ENCODE measurements around the gene NBAS.

NBAS gene

DNA sequence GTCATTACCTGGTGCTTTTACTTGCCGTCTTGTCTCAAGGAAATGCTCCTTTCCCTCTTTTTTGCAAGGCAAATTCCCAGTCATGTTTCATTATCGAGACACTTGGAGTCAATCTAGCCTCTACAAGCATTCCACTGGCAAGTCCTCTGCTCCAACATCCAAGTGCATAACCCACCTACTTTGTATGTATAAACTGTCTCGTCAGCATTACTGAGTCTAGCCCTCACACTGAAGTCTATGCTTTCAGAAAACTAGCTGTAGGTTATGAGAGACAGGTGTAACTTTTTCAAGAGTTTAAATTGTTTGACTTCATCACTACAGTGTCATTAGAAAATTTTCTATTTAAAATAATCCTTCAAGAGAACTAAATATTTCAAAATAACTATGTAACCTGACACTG is 319.2 kb downstream of the NBAS start:
- no peaks in the 10 kb centered on the region for H3K36me3 ChIP-seq (ENCODE audit: insufficient read depth, low read length)
- H3K9ac ChIP-seq (ENCODE audit: insufficient read length) = no peak overlapping the region
- TF ChIP-seq POLR2AphosphoS5 (IDR thresholded peaks at IDR 0.05; ENCODE audit: borderline replicate concordance, low read depth, low read length) (no peak), EZH2 (IDR thresholded peaks at IDR 0.05) (no peak), FOXP2 (optimal IDR thresholded peaks at IDR 0.05; ENCODE audit: control extremely low read depth, extremely low read length, insufficient read depth) (no peak)
- no peak for DNase-seq (ENCODE audit: low read depth, low spot score)
- no peak overlapping the region for H3K4me3 ChIP-seq
- H3K9me3 ChIP-seq (ENCODE audit: low read depth, low read length) = no peaks in the 10 kb centered on the region
- no peak overlapping the region for H3K27ac ChIP-seq

GRCh38 chr2:15241201-15241600 is 319.9 kb downstream of the NBAS start:
- Histone ChIP-seq H3K27ac (no peak overlapping the region), H3K9me3 (ENCODE audit: low read depth, low read length) (no peaks in the 10 kb centered on the region), H3K36me3 (ENCODE audit: insufficient read depth, low read length) (no peaks in the 10 kb centered on the region; the same call in 1 of the 2 replicates), H3K9ac (ENCODE audit: insufficient read length) (no peak overlapping the region), H3K4me3 (no peak overlapping the region)
- no peak for TF ChIP-seq EZH2 (IDR thresholded peaks at IDR 0.05)
- TF ChIP-seq POLR2AphosphoS5 (IDR thresholded peaks at IDR 0.05; ENCODE audit: borderline replicate concordance, low read depth, low read length) = no peak
- no peak for TF ChIP-seq FOXP2 (optimal IDR thresholded peaks at IDR 0.05; ENCODE audit: control extremely low read depth, extremely low read length, insufficient read depth)
- no peak for DNase-seq (ENCODE audit: low read depth, low spot score)

- TF ChIP-seq EZH2 (IDR thresholded peaks at IDR 0.05) = no peak
- no peak for TF ChIP-seq POLR2AphosphoS5 (IDR thresholded peaks at IDR 0.05; ENCODE audit: borderline replicate concordance, low read depth, low read length)
- TF ChIP-seq FOXP2 (optimal IDR thresholded peaks at IDR 0.05; ENCODE audit: control extremely low read depth, extremely low read length, insufficient read depth) = no peak
Observed at GRCh38 chr2:15238028-15238427, 323.1 kb downstream of the NBAS start.

DNA sequence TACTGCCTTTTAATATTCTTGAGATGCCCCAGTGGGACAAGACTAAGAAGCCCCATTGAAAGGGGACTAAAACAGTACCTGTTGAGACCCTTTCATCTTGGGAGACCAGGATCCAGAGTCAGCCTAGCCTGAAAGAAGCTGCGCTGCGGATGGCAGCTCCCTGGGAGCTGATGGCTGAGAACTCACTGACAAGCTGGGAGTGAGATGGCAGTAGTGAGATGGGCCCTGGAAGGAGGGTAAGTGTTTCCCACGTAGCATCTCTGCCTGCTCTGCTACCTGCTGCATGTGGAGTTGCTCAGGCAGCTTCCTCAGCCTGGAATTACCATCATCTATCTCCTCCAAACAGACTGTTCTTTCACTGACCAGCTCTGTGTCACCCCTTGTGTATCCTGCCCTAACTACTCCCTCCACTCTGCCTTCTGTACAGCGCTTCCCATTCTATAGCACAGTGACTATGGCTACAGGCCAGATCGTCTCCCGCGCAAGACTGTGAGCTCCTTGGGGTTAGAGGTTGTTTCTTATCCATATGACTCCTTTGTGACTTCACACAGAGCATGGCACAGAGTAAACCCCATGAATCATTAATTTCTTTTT is 330.4 kb downstream of the NBAS start:
- Histone ChIP-seq H3K36me3 (ENCODE audit: insufficient read depth, low read length) (peaks cover 3% of the 10 kb centered on the region), H3K27ac (no peak overlapping the region), H3K9ac (ENCODE audit: insufficient read length) (no peak overlapping the region), H3K4me3 (no peak overlapping the region), H3K9me3 (ENCODE audit: low read depth, low read length) (no peaks in the 10 kb centered on the region; the same call in 1 of the 2 replicates)
- TF ChIP-seq EZH2 (IDR thresholded peaks at IDR 0.05) (no peak), FOXP2 (optimal IDR thresholded peaks at IDR 0.05; ENCODE audit: control extremely low read depth, extremely low read length, insufficient read depth) (no peak), POLR2AphosphoS5 (IDR thresholded peaks at IDR 0.05; ENCODE audit: borderline replicate concordance, low read depth, low read length) (no peak)
- DNase-seq (ENCODE audit: low read depth, low spot score) = no peak

More at GRCh38 chr2:15238028-15238427, 323.1 kb downstream of the NBAS start:
- Histone ChIP-seq H3K4me3 (no peak overlapping the region), H3K27ac (no peak overlapping the region), H3K9me3 (ENCODE audit: low read depth, low read length) (no peaks in the 10 kb centered on the region), H3K9ac (ENCODE audit: insufficient read length) (no peak overlapping the region), H3K36me3 (ENCODE audit: insufficient read depth, low read length) (no peaks in the 10 kb centered on the region; the same call in 1 of the 2 replicates)
- DNase-seq (ENCODE audit: low read depth, low spot score) = no peak

- H3K27ac ChIP-seq = no peak overlapping the region
- H3K4me3 ChIP-seq = no peak overlapping the region
- no peak overlapping the region for H3K9ac ChIP-seq (ENCODE audit: insufficient read length)
- peaks cover 3% of the 10 kb centered on the region; the same call in 1 of the 2 replicates for H3K36me3 ChIP-seq (ENCODE audit: insufficient read depth, low read length)
- no peak for DNase-seq (ENCODE audit: low read depth, low spot score)
- TF ChIP-seq EZH2 (IDR thresholded peaks at IDR 0.05) (no peak), FOXP2 (optimal IDR thresholded peaks at IDR 0.05; ENCODE audit: control extremely low read depth, extremely low read length, insufficient read depth) (no peak), POLR2AphosphoS5 (IDR thresholded peaks at IDR 0.05; ENCODE audit: borderline replicate concordance, low read depth, low read length) (no peak)
- H3K9me3 ChIP-seq (ENCODE audit: low read depth, low read length) = no peaks in the 10 kb centered on the region; the same call in 1 of the 2 replicates
Observed at GRCh38 chr2:15226661-15227060, 334.5 kb downstream of the NBAS start.

GRCh38 chr2:15225131-15225530 is 336.0 kb downstream of the NBAS start:
- Histone ChIP-seq H3K9ac (ENCODE audit: insufficient read length) (no peak overlapping the region), H3K9me3 (ENCODE audit: low read depth, low read length) (no peaks in the 10 kb centered on the region; the same call in 1 of the 2 replicates), H3K4me3 (no peak overlapping the region), H3K36me3 (ENCODE audit: insufficient read depth, low read length) (peaks cover 3% of the 10 kb centered on the region; the same call in 1 of the 2 replicates), H3K27ac (no peak overlapping the region)
- TF ChIP-seq POLR2AphosphoS5 (IDR thresholded peaks at IDR 0.05; ENCODE audit: borderline replicate concordance, low read depth, low read length) = no peak
- DNase-seq (ENCODE audit: low read depth, low spot score) = no peak

DNA sequence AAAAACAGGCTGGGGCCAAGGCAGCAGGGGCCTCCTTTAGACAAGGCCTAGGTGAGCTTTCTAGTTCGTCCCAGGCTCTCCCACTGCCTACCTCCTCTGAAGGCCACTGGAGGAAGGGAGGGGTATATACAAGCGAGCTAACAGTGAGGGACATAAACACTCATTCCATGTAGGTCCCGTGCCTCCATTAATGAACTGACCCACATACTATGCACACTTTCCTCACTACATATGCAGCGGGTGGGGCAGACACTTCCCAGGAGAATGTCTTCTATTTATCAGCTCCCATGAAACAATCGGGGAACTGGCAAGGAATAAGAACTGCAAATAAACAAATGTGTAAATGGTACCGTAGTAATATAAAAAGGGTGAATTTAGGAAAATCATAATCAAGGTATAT is 336.5 kb downstream of the NBAS start:
- no peak for DNase-seq (ENCODE audit: low read depth, low spot score)
- Histone ChIP-seq H3K9me3 (ENCODE audit: low read depth, low read length) (no peaks in the 10 kb centered on the region; the same call in 1 of the 2 replicates), H3K27ac (no peak overlapping the region), H3K4me3 (no peak overlapping the region), H3K9ac (ENCODE audit: insufficient read length) (no peak overlapping the region), H3K36me3 (ENCODE audit: insufficient read depth, low read length) (peaks cover 3% of the 10 kb centered on the region; the same call in 1 of the 2 replicates)
- TF ChIP-seq EZH2 (IDR thresholded peaks at IDR 0.05) (no peak), POLR2AphosphoS5 (IDR thresholded peaks at IDR 0.05; ENCODE audit: borderline replicate concordance, low read depth, low read length) (no peak), FOXP2 (optimal IDR thresholded peaks at IDR 0.05; ENCODE audit: control extremely low read depth, extremely low read length, insufficient read depth) (no peak)

DNA sequence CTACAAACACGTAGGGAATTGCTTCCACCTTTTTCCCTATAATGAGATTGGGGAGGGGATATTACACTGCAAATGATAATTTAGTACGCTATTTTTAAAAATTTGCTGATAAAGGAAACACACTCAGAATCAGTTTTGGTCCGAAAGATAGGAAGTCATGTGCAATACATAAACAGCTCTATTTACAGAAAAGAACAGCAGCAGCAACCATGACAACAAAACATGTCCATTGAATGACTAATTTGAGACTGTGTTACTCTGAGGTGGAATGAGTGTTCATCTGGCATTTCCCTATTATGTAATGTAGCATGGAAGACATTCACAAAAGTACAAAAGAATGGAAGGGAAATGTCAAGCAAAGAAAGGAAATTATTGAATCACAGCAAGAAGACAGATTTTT is 337.2 kb downstream of the NBAS start:
- Histone ChIP-seq H3K9me3 (ENCODE audit: low read depth, low read length) (no peaks in the 10 kb centered on the region; the same call in 1 of the 2 replicates), H3K27ac (no peak overlapping the region), H3K9ac (ENCODE audit: insufficient read length) (no peak overlapping the region), H3K4me3 (no peak overlapping the region), H3K36me3 (ENCODE audit: insufficient read depth, low read length) (peaks cover 3% of the 10 kb centered on the region; the same call in 1 of the 2 replicates)
- no peak for DNase-seq (ENCODE audit: low read depth, low spot score)
- TF ChIP-seq EZH2 (IDR thresholded peaks at IDR 0.05) (no peak), FOXP2 (optimal IDR thresholded peaks at IDR 0.05; ENCODE audit: control extremely low read depth, extremely low read length, insufficient read depth) (no peak), POLR2AphosphoS5 (IDR thresholded peaks at IDR 0.05; ENCODE audit: borderline replicate concordance, low read depth, low read length) (no peak)

- Histone ChIP-seq H3K9ac (ENCODE audit: insufficient read length) (no peak overlapping the region), H3K27ac (no peak overlapping the region), H3K36me3 (ENCODE audit: insufficient read depth, low read length) (0 out of 2 replicates have a peak, but pooled peaks cover 3% of the 10 kb centered on the region), H3K9me3 (ENCODE audit: low read depth, low read length) (no peaks in the 10 kb centered on the region), H3K4me3 (no peak overlapping the region)
- DNase-seq (ENCODE audit: low read depth, low spot score) = no peak
- TF ChIP-seq FOXP2 (optimal IDR thresholded peaks at IDR 0.05; ENCODE audit: control extremely low read depth, extremely low read length, insufficient read depth) = no peak
- TF ChIP-seq POLR2AphosphoS5 (IDR thresholded peaks at IDR 0.05; ENCODE audit: borderline replicate concordance, low read depth, low read length) = no peak
Observed at GRCh38 chr2:15222856-15223255, 338.3 kb downstream of the NBAS start.

Measured in SK-N-MC (cell line).